NCI-H2227 (cell line): ENCODE measurements around the gene RUNX2.

Experiments used
- DNase-seq: peaks from one replicate; lab custom pipeline; 2025; ENCODE audit not compliant: unreplicated experiment; lab: John Stamatoyannopoulos, UW

RUNX2 gene

GRCh38 chr6:45509426-45509825 lies 181.3 kb downstream of the RUNX2 start:
- DNase-seq = no peak

- DNase-seq = no peak
Measured at GRCh38 chr6:45512717-45513116, 184.6 kb downstream of the RUNX2 start.

GRCh38 chr6:45513213-45513618 lies 185.1 kb downstream of the RUNX2 start:
- DNase-seq = no peak

DNA sequence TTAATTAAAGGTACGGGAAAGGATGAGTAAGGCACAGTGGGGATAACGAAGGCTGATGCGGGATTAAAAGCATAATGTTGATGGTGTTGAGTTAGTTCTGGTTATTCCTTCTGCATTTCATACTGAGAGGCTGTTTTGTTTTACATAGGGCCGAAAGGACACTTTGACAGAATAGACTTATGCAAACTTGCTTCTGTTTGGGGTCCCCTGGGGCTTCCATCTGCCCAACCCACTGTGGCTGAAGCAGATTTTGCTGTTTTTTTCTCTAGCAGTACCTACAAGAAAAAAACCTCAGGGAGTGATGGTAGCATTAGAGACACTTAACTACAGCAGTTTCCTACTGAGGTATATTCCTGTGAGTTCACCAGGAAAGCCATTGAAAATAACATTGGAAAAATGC lies 185.7 kb downstream of the RUNX2 start:
- DNase-seq = no peak

- DNase-seq = no peak
Measured at GRCh38 chr6:45514454-45515230, 186.5 kb downstream of the RUNX2 start.

GRCh38 chr6:45518013-45518720 lies 190.0 kb downstream of the RUNX2 start:
- DNase-seq = no peak

DNA sequence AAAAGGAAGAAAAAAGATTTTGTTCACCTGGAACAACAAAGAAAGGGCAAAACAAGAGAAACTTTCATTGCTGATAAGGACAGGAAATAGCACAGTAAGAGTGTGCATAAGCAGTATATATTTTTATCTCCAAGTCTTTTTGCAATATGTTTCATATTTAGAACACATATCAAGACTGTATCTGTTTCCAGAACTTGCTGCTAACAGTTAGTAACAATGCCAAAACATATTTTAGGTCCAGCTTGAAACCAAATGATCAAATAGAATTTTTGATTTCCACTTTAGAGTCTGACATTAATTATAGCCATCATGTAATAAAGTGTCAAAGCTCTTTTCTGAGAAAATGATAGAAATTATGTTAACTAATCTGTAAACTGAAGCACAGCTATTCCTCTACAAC lies 193.1 kb downstream of the RUNX2 start:
- no peak for DNase-seq

DNA sequence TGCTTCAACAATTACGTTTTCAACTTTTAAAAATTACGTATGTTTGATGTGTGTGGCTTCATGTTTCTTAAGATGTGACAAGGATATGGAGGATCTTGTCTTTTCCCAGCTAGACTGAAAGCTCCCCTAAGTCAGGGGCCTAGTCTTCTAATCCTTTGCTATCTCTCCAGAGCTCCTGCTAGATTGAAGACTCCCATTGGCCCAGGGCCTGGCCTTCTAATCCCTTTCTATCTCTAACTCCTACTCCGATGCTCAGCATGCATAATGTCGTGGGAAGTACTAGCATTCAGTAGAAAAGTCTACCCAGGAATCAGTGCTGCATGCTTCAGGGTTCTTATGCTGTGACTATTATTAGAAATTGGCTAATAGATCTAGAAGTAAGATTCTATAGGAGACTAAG lies 194.4 kb downstream of the RUNX2 start:
- DNase-seq = no peak

GRCh38 chr6:45527210-45527609 lies 199.1 kb downstream of the RUNX2 start:
- no peak for DNase-seq

- DNase-seq = no peak
Measured at GRCh38 chr6:45531999-45532595, 204.0 kb downstream of the RUNX2 start.

DNA sequence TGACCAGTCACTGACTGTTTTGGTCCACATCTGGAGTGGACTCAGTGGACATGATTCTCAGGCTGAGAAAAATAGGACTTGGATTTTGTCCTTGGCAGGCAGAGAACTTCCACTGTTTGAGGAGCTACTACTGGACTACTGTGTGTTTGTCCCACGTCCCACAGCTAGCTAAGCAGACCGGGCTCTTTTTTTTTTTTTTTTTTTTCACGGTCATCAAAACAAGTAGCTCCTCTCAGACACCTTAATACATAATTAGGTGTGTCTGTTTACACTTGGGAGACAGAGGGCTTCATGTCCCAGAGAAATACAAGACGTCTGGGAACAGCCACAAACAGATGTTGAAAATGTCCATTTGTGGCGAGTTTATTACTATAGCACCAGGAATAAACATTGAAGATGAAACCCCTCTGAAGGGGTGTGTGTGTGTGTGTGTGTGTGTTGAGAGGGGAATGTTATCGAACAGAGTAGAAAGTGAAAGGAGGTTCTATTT lies 204.6 kb downstream of the RUNX2 start:
- DNase-seq = peak; percentile 21

DNA sequence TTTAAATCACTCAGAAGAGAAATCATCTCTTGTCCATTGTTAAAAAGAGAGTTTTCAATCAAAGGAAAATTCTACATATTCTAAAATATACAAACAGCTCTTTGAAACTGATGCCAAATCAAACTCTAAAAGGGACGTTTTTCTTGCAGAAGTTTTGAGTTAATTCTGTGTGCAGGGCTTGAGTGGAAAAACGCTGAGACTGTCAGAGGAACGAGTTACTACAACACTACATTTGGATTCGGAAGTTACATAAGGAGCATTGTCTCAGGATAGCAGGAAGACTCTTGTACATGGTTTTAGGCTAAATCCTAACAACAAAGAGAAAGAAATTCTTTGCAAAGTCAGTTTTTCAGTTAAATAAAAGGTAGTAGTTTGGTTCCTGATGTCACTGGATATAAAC lies 205.3 kb downstream of the RUNX2 start:
- no peak for DNase-seq

GRCh38 chr6:45535933-45536332 lies 207.8 kb downstream of the RUNX2 start:
- DNase-seq = no peak

- no peak for DNase-seq
Measured at GRCh38 chr6:45537539-45537938, 209.4 kb downstream of the RUNX2 start.

GRCh38 chr6:45538641-45539547 lies 210.8 kb downstream of the RUNX2 start:
- DNase-seq = no peak

DNA sequence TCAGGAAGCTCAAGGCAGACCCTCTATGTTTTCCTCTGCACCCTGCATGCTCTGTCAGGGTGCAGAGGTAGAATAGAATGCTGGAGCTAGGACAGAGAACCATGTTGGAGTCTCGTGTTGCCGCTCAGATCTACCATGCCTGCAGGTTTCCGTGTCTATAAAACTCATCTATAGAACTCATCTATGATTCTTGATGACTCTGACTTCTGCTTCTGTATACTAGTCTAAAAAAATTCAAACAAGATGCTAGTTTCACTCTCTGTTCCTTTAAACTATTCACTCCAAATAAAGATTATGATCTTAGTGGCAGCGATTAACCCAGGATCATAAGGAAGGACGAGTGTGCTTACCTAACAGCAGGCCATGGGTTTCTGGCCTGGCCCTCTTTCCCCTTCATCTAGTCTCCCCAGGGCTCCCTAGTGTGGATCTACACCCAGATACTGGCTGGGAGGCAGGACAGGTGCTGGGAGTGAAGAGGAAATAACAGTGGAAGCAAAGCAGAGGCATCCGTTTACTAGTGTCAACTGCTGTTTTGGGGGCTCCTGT lies 212.3 kb downstream of the RUNX2 start:
- no peak for DNase-seq

- DNase-seq = no peak
Measured at GRCh38 chr6:45541934-45542333, 213.8 kb downstream of the RUNX2 start.

DNA sequence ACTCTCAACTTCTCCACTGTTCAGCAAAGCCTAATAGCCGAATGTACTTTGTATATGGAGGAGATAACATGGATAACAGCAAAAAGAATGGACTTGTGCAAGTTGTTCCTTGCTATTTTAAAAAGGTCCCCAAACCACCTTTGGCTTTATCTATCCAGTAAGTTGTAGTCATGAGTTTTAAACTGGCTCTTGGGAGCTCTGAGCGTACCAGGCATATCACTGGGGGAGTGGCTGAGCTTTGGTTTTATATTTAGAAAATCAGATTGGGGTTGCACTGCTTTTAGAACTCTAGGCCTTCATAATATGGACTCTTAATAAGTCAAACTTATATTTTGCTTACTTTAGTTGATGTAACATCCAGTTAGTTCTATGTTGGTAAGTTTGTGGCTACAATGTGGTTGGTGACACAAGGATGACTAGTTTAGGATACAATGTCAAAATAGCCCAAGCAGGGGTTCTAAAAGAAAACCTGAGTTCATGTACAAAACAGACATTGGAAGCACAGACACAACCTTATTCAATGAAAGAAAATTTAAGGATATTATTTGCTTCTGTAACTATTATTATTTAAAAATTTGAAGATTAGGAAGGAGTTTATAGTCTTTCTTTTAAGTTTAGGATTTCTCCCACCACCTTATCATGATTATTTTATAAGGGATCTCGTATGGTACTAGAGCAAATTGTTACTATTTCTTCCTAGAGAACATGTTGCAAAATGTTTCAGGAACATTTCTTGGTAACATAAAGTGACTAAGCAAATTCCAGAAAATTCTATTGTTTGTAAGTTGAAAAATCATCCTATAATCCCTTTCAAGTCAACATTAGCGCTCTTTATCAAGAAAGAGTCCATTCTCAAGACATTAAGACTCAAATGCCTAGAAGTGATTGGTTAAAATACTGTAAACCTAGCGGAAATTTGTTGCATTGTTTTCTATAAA lies 215.4 kb downstream of the RUNX2 start:
- no peak for DNase-seq

GRCh38 chr6:45545416-45545815 lies 217.3 kb downstream of the RUNX2 start:
- DNase-seq = no peak
